H1 (cell line): Measurements from ENCODE around the gene EFHD1. TPM values are rescaled to one million over a fixed set of nuclear protein-coding genes. Genes with fewer than 3 reads are reported as not detected.

Experiments
- CTCF ChIA-PET: fragments of 300-600 bp; sonication (Branson Sonifier 250); formaldehyde crosslinking; loops from one replicate; lab custom pipeline; 2021; ENCODE audit not compliant: partially characterized antibody; lab: Charles Lee
- POLR2A ChIA-PET: fragments of 300-600 bp; sonication (Branson Sonifier 250); formaldehyde crosslinking; loops from one replicate; lab custom pipeline; 2021; ENCODE audit warnings: inconsistent platforms; ENCODE audit not compliant: partially characterized antibody; lab: Charles Lee
- DNase-seq, 2 experiments: peaks; one replicate each; pipeline versions ENCODE4 v3.0.0 to v3.0.0-alpha.2; 2010 to 2022; ENCODE audit warnings: low spot score in 2 of 2, low read depth in 1 of 2, mixed read lengths in 1 of 2
- FAIRE-seq: peaks from 2 replicates; lab custom pipeline; 2011; peaks lifted over from hg19 to GRCh38; lab: Jason Lieb, UNC
- H2AFZ ChIP-seq: 2 replicates; pipeline ENCODE4 v1.8.1; 2012; ENCODE audit warnings: low read length, inconsistent platforms
- H2AK5ac ChIP-seq: 2 replicates; pipeline ENCODE4 v1.6.1; 2013; ENCODE audit warnings: low read depth, low read length
- H2BK120ac ChIP-seq: replicated peaks from 2 replicates; pipeline ENCODE3; 2013; ENCODE audit warnings: low read depth, low read length, inconsistent platforms
- H2BK12ac ChIP-seq: 2 replicates; pipeline ENCODE4 v1.6.1; 2013; ENCODE audit warnings: low read depth, low read length
- H2BK15ac ChIP-seq: 2 replicates; pipeline ENCODE4 v1.6.1; 2013; ENCODE audit warnings: low read length
- H2BK20ac ChIP-seq: 2 replicates; pipeline ENCODE4 v1.6.1; 2013; ENCODE audit warnings: low read length
- H2BK5ac ChIP-seq: 2 replicates; pipeline ENCODE4 v1.6.1; 2013; ENCODE audit warnings: low read depth, low read length
- H3K14ac ChIP-seq: 2 replicates; pipeline ENCODE4 v1.6.1; 2013; ENCODE audit warnings: inconsistent platforms; ENCODE audit not compliant: insufficient read length
- H3K18ac ChIP-seq: 2 replicates; pipeline ENCODE4 v1.6.1; 2013; ENCODE audit warnings: low read length; ENCODE audit errors: extremely low read depth
- H3K23ac ChIP-seq: 2 replicates; pipeline ENCODE4 v1.6.1; 2013; ENCODE audit warnings: inconsistent platforms; ENCODE audit not compliant: insufficient read length
- H3K23me2 ChIP-seq: 2 replicates; pipeline ENCODE4 v1.6.1; 2013; ENCODE audit warnings: low read depth, low read length
- H3K27ac ChIP-seq: 2 replicates; pipeline ENCODE4 v1.6.1; 2011; ENCODE audit warnings: low read depth, low read length, inconsistent platforms
- H3K27me3 ChIP-seq, 4 experiments: replicated peaks in 1 of 4; 1 replicate in 1 of 4; 2 replicates in 3 of 4; pipeline versions ENCODE4 v1.6.1 to v1.8.1; 2011 to 2013; ENCODE audit warnings: low read length in 3 of 4, mild to moderate bottlenecking in 3 of 4, inconsistent platforms in 2 of 4, mixed read lengths in 2 of 4, moderate library complexity in 1 of 4; ENCODE audit not compliant: control insufficient read depth in 3 of 4, insufficient read depth in 3 of 4; ENCODE audit errors: extremely low read depth in 1 of 4
- H3K36me3 ChIP-seq, 4 experiments: 2 replicates each; pipeline versions ENCODE4 v1.6.1 to v1.8.1; 2011 to 2013; ENCODE audit warnings: mild to moderate bottlenecking in 4 of 4, low read length in 3 of 4, moderate library complexity in 2 of 4, control low read depth in 1 of 4, inconsistent platforms in 1 of 4; ENCODE audit not compliant: insufficient read depth in 4 of 4, control insufficient read depth in 2 of 4
- H3K4ac ChIP-seq: replicated peaks from 2 replicates; pipeline ENCODE3; 2013; ENCODE audit warnings: low read length, low read depth, mixed read lengths, inconsistent platforms; ENCODE audit not compliant: insufficient read length
- H3K4me1 ChIP-seq, 4 experiments: replicated peaks in 1 of 4; 1 replicate in 1 of 4; 2 replicates in 3 of 4; pipeline versions ENCODE4 v1.6.1 to v1.8.1; 2011 to 2013; ENCODE audit warnings: low read length in 3 of 4, inconsistent platforms in 2 of 4, mixed read lengths in 1 of 4; ENCODE audit not compliant: insufficient read depth in 4 of 4, control insufficient read depth in 3 of 4
- H3K4me2 ChIP-seq, 2 experiments: 2 replicates each; pipeline versions ENCODE4 v1.6.1 to v1.8.1; 2011 to 2013; ENCODE audit warnings: low read depth in 2 of 2, low read length in 2 of 2, control low read depth in 1 of 2, inconsistent platforms in 1 of 2, mild to moderate bottlenecking in 1 of 2; ENCODE audit not compliant: insufficient read depth in 1 of 2
- H3K4me3 ChIP-seq, 4 experiments: fragments of 200-600, 300-600 bp in 1 of 4; sonication (generic), shearing (Covaris generic), sonication (Bioruptor Twin) in 1 of 4; 2 replicates each; pipeline versions ENCODE4 v1.5.1 to v1.8.1; 2011 to 2016; ENCODE audit warnings: low read length in 4 of 4, low read depth in 3 of 4, control low read depth in 2 of 4, inconsistent platforms in 2 of 4, mild to moderate bottlenecking in 2 of 4, mixed read lengths in 1 of 4, moderate library complexity in 1 of 4; ENCODE audit not compliant: insufficient read depth in 2 of 4; ENCODE audit errors: extremely low read depth in 1 of 4
- H3K56ac ChIP-seq: replicated peaks from 2 replicates; pipeline ENCODE3; 2013; ENCODE audit warnings: low read depth, mild to moderate bottlenecking, mixed read lengths, low read length, inconsistent platforms; ENCODE audit not compliant: insufficient read length
- H3K79me1 ChIP-seq: 2 replicates; pipeline ENCODE4 v1.6.1; 2013; ENCODE audit warnings: low read depth, low read length, control low read depth
- H3K79me2 ChIP-seq, 2 experiments: 2 replicates each; pipeline versions ENCODE4 v1.6.1 to v1.8.1; 2012 to 2013; ENCODE audit warnings: low read length in 2 of 2, mild to moderate bottlenecking in 2 of 2, inconsistent platforms in 1 of 2; ENCODE audit not compliant: insufficient read depth in 2 of 2, control insufficient read depth in 1 of 2
- H3K9ac ChIP-seq, 4 experiments: replicated peaks in 1 of 4; 1 replicate in 1 of 4; 2 replicates in 3 of 4; pipeline versions ENCODE4 v1.6.1 to v1.8.1; 2011 to 2013; ENCODE audit warnings: low read depth in 3 of 4, low read length in 3 of 4, control low read depth in 2 of 4, mild to moderate bottlenecking in 2 of 4, moderate library complexity in 2 of 4, inconsistent platforms in 1 of 4; ENCODE audit errors: extremely low read depth in 1 of 4
- H3K9me3 ChIP-seq, 2 experiments: 2 replicates each; pipeline versions ENCODE4 v1.6.1 to v1.8.1; 2012 to 2013; ENCODE audit warnings: mild to moderate bottlenecking in 2 of 2, moderate library complexity in 2 of 2, control low read depth in 1 of 2, inconsistent platforms in 1 of 2, low read depth in 1 of 2, low read length in 1 of 2, mixed read lengths in 1 of 2; ENCODE audit not compliant: insufficient read depth in 2 of 2
- H4K20me1 ChIP-seq, 2 experiments: replicated peaks in 1 of 2; 2 replicates each; pipeline versions ENCODE3 to v1.8.1; 2011 to 2013; ENCODE audit warnings: inconsistent platforms in 2 of 2, low read length in 2 of 2, mild to moderate bottlenecking in 1 of 2; ENCODE audit not compliant: insufficient read depth in 2 of 2, control insufficient read depth in 1 of 2
- H4K5ac ChIP-seq: 2 replicates; pipeline ENCODE4 v1.6.1; 2013; ENCODE audit warnings: low read length, low read depth, mixed read lengths, inconsistent platforms; ENCODE audit not compliant: insufficient read length
- H4K8ac ChIP-seq: 2 replicates; pipeline ENCODE4 v1.8.0; 2013; ENCODE audit warnings: mild to moderate bottlenecking, moderate library complexity, low read length, inconsistent platforms; ENCODE audit not compliant: insufficient read depth; ENCODE audit errors: extremely low read depth
- H4K91ac ChIP-seq: replicated peaks from 2 replicates; pipeline ENCODE3; 2013; ENCODE audit warnings: low read length, mixed read lengths, inconsistent platforms; ENCODE audit not compliant: insufficient read length
- RFX5 ChIP-seq: IDR thresholded peaks from 2 replicates; pipeline ENCODE4 v1.6.1; 2011; ENCODE audit warnings: low read depth, low read length, improper control_type of control experiment, borderline replicate concordance
- TEAD4 ChIP-seq: IDR thresholded peaks from 2 replicates; pipeline ENCODE4 v1.6.1; 2012; ENCODE audit warnings: low read depth, low read length, inconsistent platforms, mixed read lengths
- WGBS, 2 experiments: shearing (Covaris generic) in 1 of 2; methylation state at CpG; one replicate each; pipeline versions ENCODE4 v1.1.6 to v1.1.7; 2013 to 2015; ENCODE audit warnings: low lambda C conversion rate in 2 of 2, mixed read lengths in 2 of 2, inconsistent platforms in 1 of 2, low coverage in 1 of 2, missing lambda C conversion rate in 1 of 2; ENCODE audit not compliant: insufficient replicate concordance in 2 of 2, insufficient coverage in 1 of 2, insufficient read length in 1 of 2; ENCODE audit errors: extremely low coverage in 1 of 2, missing lambda C conversion rate in 1 of 2; 5-methylcytosine and 5-hydroxymethylcytosine counted together
- polyA plus RNA-seq, 7 experiments: library from polyadenylated mRNA; depleted of rRNA in 3 of 7; stranded (reverse) in 5 of 7; unstranded in 2 of 7; fragments of >200 nt in 5 of 7; fragments of 200-250 nt in 2 of 7; gene quantifications; 1 replicate in 5 of 7; 2 replicates in 1 of 7; 4 replicates in 1 of 7; pipeline versions ENCODE4 v1.2.1 to v1.2.3, GENCODE V29; 2011 to 2013; ENCODE audit warnings: missing spikeins in 2 of 7, mixed read lengths in 2 of 7
- total RNA-seq: library from RNA; stranded (reverse); fragmentation: NEBNext Ultra II Directional; extraction: Animal tissue kit (Norgen Biotek cat#: 25700); gene quantifications from 2 replicates; pipeline ENCODE4 v1.2.1, GENCODE V29; 2021

Gene EFHD1
- total and polyA plus RNA-seq, 2 of the 8 experiments (the other 6 are each of a cell fraction or from before 2014, with no cell fraction given), result 3.4 to 4.5 TPM

DNA sequence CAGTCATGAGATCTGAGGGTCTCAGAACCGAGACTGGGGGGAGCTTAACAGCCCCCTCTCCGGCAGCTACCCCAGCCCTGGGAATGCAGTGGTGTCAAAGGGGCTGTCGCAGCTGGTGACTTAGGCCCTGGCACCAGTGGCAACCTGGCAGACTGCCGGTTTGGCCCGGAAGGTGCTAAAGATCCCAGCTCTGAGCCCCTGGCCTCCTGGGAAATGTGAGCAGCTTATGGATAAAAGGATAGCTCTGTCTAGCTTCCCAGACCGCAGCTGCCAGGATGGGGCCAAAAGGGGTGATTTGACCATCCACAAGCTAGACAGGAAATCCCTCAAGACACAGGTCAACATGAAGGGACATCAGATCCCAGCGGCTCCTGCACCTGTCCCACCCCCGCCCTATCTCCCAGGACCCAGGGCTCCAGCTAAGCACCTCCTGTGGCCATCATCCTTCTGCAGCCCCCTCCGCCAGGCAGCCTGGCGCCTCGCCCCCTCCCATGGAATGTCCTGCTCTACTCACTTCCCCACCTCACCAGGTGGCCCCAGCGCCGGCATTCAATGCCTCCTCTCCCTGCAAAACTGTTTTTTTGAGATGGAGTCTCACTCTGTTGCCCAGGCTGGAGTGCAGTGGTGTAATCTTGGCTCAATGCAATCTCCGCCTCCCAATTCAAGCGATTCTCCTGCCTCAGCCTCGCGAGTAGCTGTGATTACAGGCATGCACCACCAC, 33.2 kb upstream of the EFHD1 start:
- no peak for DNase-seq
- CTCF ChIA-PET, result interaction anchor here (0.5 to 1.1 kb wide), 3 partner anchors 11 to 1042 kb away, joined by 3 to 6 read pairs (median 3); no protein-coding TSS in a partner anchor
- H3K27me3 ChIP-seq, result no peaks in the 10 kb centered on the region; a peak in 1 of 7 replicates

More for the DNA sequence above, 33.2 kb upstream of the EFHD1 start:
- Histone ChIP-seq H3K4me3 (no peak overlapping the region), H3K36me3 (no peaks in the 10 kb centered on the region), H4K5ac (no peak overlapping the region), H3K27ac (no peak overlapping the region), H3K4ac (no peak overlapping the region), H3K79me2 (no peaks in the 10 kb centered on the region), H2AFZ (no peak overlapping the region), H4K20me1 (no peaks in the 10 kb centered on the region), H3K56ac (no peak overlapping the region), H3K9me3 (no peaks in the 10 kb centered on the region), H4K8ac (peak overlapping the region; percentile 16; the same call in 1 of the 2 replicates), H3K23me2 (no peaks in the 10 kb centered on the region), H2BK5ac (no peak overlapping the region), H3K9ac (no peak overlapping the region), H2BK15ac (no peak overlapping the region; the same call in 1 of the 2 replicates), H3K4me2 (no peak overlapping the region), H2BK120ac (no peak overlapping the region), H2AK5ac (no peak overlapping the region), H2BK12ac (no peak overlapping the region), H3K79me1 (no peaks in the 10 kb centered on the region), H4K91ac (no peak overlapping the region), H3K18ac (no peak overlapping the region), H2BK20ac (no peak overlapping the region), H3K14ac (no peak overlapping the region), H3K4me1 (0 out of 7 replicates have a peak, but pooled peaks cover 0 to 2% (median 0%) of the 10 kb centered on the region in 4 experiments), H3K23ac (no peak overlapping the region)
- POLR2A ChIA-PET, result interaction anchor here (1.1 to 1.4 kb wide), 2 partner anchors 10 to 49 kb away, joined by 4 to 8 read pairs; partner anchors contain the start of gene EIF4E2
- WGBS, 2 experiments, result 89% methylated on average over 17 of the region's 17 CpGs; no CpG with 5 or more reads in 1 of the 2 experiments
- FAIRE-seq, result no peak
- TF ChIP-seq TEAD4, result peak; percentile 77; the same call in 1 of the 2 replicates
- no peak for TF ChIP-seq RFX5
